HPDE6-E6E7 (cell line): ENCODE results near the gene TMEM255B.
"Not testable (repeated sequence)": the region's sequence is repeated elsewhere in the genome, so short reads cannot be mapped to it uniquely, and the experiment has no call there.

Source experiments
- DNase-seq: peaks from one replicate; pipeline ENCODE4 v3.0.0; 2011; ENCODE audit warnings: missing footprints; ENCODE audit errors: extremely low spot score

The TMEM255B gene

DNA sequence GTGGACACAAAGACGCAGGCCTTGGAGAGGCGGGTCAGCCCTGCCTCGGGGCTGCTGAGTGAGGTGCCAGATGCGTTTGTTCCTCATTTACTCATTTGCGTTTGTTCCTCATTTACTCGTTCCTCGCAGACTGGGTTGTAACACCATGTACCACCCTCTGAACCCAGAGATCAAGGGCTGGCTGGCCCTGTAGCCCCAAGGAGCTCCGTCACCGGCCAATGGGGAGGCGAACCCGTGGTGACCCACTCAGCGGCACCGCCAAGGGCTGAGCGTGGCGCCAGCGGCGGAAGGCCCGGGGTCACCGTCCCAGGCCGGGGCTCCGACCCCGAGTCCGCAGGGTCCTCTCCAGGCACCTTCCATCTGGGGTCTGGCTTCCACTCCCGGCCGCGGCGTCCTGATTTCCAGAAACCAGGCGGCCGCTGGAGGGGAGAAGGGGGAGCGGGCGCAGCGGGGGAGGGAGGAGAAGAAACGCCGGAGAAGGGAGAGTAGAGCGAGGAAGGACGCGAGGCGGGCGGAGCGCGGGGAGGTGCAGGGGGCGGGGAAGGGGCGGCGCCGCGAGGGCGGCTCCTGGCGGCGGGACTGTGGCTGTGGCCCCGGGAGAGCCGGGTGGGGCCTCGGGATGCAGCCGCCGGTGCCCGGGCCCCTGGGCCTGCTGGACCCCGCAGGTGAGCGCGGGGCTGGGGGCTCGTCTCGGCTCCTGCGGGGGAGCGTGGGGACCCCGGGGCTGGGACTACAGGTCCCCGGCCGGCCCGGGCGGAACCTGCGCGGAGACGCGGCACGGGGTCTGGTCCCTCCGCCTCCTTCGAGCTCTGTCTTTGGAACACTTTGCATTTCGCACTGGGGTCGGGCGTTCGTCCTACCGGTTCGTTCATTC, at the start of gene TMEM255B:
TMEM255B (plus strand) TSS at position 576 of the 874 bp plus-strand sequence; CDS start at position 620, 44 bp downstream.
- peak; percentile 94 for DNase-seq

DNA sequence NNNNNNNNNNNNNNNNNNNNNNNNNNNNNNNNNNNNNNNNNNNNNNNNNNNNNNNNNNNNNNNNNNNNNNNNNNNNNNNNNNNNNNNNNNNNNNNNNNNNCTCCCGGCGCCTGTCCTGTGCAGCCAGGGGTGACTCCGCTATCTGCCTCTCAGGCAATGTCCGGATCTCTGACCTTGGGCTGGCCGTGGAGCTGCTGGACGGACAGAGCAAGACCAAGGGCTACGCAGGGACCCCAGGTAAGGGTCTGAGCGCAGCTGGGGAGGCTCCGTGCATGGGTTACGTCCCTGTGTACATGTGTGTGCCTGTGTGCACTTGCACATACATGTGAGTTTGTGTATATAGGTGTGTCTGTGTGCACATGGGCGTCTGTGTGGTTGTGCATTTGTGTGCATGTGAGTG, 36.1 kb upstream of the TMEM255B start:
- no peak for DNase-seq

DNA sequence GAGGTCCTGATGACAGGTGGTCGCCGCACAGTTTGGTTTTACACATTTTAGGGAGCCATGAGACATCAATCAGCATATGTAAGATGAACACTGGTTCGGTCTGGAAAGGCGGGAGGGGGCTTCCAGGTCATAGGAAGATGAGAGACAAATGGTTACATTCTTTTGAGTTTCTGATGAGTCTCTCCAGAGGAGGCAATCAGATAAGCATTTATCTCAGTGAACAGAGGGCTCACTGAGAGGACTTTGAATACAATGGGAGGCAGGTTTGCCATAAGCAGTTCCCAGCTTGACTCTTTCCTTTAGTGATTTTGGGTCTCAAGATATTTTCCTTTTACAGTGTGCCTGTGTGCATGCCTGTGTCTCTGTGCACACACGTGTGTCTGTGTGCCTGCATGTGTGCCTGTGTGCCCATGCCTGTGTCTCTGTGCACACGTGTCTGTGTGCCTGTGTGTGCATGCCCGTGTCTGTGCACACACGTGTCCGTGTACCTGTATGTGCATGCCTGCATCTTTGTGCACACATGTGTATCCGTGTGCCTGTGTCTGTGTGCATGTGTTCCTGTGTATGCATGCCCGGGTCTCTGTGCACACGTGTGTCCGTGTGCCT, 35.5 kb upstream of the TMEM255B start:
- DNase-seq = no peak

DNA sequence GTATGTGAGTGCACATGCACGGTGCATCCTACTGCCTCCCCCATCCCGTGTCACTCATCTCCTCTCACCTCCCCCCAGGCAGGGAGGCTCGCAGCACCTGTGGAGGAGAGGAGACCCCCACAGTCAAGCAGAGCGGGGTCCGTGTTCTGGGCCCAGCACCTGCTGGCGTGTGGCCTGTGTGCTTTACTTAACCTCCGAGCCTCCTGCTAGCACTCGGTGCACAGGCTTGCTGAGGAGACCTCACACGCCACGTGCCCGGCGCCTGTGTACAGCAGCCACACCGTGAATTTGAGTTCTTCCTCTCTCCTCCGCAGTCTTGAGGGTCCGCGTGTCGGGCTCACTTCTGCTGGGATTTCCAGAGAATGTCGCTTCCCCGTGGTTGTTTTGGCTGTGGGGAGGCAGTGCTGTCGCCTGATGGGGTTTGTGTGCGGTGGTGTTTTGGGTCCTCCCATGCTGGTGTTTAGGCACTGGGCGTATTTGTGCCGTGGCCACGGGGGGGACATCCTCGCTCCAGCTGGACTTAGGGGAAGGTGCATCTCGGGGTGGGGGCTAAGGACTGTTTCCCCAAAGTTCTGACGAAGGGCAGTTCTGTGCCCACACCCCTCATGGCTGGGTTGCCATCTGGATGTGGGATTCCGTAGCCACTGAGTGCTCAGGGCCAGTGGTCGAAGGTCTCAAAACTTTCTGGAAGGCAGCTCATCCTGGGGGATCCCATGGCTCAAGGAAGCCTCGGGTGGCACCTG, 34.8 kb upstream of the TMEM255B start:
- DNase-seq = no peak

DNA sequence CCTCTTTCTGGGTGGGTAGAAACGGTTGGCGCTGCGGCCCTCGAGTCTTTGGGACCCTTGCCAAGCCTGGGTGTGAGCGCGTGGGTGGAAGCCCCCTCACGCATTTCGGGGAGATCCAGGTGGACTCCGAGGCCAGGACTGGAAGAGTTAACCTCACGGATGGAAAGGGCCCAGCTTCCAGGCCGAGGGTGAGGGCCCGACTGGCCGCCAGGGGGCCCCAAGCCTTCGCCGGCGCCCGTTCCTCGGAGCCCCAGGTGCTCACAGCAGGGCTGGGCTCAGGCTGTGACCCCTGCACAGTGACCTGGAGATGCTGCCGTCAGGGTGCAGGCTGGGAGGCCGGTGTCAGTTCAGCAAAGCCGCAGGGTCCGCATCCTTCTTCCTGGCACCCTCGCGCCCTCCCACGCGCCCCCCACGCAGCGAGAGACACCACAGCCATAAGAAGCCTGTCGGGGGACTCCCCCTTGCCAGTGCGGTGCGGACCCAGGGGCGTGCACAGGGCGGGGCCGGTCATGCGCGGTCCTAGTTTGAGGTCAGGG, 34.2 kb upstream of the TMEM255B start:
- DNase-seq = peak; percentile 29

DNA sequence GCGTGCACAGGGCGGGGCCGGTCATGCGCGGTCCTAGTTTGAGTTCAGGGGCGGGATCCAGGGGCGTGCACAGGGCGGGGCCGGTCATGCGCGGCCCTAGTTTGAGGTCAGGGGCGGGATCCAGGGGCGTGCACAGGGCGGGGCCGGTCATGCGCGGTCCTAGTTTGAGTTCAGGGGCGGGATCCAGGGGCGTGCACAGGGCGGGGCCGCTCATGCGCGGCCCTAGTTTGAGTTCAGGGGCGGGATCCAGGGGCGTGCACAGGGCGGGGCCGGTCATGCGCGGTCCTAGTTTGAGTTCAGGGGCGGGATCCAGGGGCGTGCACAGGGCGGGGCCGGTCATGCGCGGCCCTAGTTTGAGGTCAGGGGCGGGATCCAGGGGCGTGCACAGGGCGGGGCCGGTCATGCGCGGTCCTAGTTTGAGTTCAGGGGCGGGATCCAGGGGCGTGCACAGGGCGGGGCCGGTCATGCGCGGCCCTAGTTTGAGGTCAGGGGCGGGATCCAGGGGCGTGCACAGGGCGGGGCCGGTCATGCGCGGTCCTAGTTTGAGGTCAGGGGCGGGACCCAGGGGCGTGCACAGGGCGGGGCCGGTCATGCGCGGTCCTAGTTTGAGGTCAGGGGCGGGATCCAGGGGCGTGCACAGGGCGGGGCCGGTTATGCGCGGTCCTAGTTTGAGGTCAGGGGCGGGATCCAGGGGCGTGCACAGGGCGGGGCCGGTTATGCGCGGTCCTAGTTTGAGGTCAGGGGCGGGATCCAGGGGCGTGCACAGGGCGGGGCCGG, 33.5 kb upstream of the TMEM255B start:
- not testable (repeated sequence) for DNase-seq

DNA sequence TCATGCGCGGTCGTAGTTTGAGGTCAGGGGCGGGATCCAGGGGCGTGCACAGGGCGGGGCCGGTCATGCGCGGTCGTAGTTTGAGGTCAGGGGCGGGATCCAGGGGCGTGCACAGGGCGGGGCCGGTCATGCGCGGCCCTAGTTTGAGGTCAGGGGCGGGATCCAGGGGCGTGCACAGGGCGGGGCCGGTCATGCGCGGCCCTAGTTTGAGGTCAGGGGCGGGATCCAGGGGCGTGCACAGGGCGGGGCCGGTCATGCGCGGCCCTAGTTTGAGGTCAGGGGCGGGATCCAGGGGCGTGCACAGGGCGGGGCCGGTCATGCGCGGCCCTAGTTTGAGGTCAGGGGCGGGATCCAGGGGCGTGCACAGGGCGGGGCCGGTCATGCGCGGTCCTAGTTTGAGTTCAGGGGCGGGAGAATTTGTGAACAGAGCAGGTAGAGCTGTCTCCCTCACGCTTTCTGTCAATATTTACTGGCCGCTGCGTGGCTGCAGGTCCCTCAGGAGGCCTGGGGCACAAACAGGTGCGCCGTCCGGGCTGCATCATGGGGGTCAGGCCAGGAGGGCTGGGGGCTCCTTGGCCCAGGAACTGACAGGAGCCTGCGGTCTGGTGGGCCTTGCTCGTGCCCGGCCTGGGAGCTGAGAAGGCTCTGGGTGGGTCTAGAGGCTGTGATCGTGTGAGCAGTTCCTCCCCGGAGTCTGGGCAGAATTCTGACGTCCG, 32.8 kb upstream of the TMEM255B start:
- not testable (repeated sequence) for DNase-seq

DNA sequence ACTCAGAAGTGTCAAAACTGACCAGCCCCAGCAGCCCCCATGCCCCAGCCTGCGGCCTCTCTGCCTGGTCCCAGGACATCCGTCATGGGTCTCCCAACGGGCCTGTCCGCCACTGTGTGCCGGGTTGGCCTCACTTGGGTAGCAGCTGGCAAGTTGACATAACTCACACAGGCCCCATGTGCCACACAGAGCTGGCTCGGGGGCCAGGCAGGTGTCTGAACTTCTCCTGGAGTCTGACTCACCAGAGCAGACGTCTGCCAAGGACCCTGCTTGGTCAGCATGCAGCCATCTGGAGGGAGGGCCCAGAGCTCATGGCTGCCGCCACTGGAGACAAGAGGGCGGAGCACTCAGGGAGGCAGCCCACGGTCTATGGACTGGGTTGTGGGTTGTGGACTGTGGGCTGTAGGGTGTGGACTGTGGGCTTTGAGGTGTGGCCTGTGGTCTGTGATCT, 32.0 kb upstream of the TMEM255B start:
- no peak for DNase-seq

DNA sequence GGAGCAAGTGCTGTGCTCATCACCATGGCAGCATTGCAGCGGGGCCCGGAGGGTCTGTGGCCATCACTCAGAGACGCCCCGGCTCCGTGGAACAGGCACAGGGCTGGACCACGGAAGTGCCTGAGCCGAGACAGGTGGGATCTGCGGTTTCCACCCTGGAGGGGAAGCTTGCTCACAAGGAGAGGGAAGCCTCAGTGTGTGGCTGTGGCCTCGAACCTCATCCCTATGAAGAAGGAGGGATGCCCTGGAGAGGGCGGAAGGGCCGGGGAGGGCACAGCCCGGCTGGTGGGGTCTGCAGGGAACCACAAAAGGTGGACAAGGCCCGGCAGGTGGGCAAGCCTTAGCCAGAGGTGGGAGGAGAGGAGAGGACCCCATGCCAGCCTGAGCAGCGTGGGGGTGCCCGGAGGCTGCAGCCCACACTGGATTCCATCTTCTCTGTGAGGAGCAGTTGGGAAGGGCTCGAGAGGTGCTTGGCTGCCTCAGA, 30.4 kb upstream of the TMEM255B start:
- DNase-seq = no peak

DNA sequence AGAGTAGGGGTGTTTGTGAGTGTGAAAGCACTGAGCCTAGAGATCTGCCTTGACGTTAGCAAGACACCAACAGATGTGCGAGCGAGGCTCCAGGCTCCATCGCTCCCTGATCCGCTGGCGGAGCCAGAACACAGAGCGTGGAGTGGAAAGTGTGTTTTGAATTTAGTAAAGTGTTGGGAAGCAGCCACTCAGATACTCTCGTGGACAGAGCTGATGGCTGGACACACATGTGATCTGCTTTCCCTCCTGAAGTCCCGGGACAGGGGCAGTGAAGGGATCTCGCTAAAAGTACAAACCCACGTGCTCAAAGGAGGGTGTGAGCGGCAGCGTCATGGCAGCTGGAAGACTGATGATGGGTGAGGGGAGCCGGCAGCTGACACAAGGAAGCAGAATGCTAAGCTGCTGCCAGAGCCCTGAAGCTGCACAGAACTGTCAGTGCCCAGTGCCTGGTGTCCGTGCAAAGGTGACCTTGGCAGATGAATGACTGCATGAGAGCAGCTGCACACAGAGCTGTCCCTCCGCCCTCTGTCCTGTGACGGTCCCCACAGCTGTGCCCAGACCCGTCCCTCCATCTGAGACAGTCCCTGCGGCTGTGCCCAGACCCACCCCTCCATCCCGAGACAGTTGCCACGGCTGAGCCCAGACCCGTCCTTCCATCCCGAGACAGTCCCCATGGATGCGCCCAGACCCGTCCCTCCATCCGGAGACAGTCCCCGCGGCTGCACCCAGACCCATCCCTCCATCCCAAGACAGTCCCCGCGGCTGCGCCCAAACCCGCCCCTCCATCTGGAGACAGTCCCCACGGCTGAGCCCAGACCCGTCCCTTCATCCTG, 29.6 kb upstream of the TMEM255B start:
- no peak for DNase-seq

DNA sequence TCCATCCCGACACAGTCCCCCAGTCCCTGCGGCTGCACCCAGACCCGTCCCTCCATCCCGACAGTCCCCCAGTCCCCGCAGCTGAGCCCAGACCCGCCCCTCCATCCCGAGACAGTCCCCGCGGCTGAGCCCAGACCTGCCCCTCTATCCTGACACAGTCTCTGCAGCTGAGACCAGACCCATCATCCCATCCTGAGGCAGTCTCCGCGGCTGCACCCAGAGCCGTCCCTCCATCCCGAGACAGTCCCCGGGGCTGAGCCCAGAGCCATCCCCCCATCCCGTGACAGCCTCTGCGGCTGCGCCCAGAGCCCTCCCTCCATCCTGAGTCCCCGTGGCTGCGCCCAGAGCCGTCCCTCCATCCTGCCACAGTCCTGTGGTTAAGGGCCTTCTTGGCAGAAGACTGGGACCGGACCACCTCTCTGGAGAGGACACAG, 28.8 kb upstream of the TMEM255B start:
- no peak for DNase-seq

DNA sequence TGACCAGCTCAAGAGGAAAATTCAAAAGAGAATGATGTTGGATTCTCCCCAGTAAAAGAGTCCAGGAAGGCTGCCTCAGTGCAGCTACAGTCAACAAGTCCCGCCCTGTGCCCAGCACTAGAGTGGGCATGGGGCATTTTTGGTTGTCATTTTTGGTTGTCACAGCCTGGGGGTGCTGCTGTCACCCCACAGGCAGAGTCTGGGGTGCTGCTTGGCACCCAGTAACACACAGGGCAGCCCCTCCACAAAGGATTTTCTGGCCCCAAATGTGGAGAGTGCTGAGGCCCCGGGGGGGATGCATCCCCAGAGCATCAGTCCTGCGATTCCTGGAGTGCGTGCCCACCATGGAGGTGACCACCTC, 28.2 kb upstream of the TMEM255B start:
- no peak for DNase-seq

DNA sequence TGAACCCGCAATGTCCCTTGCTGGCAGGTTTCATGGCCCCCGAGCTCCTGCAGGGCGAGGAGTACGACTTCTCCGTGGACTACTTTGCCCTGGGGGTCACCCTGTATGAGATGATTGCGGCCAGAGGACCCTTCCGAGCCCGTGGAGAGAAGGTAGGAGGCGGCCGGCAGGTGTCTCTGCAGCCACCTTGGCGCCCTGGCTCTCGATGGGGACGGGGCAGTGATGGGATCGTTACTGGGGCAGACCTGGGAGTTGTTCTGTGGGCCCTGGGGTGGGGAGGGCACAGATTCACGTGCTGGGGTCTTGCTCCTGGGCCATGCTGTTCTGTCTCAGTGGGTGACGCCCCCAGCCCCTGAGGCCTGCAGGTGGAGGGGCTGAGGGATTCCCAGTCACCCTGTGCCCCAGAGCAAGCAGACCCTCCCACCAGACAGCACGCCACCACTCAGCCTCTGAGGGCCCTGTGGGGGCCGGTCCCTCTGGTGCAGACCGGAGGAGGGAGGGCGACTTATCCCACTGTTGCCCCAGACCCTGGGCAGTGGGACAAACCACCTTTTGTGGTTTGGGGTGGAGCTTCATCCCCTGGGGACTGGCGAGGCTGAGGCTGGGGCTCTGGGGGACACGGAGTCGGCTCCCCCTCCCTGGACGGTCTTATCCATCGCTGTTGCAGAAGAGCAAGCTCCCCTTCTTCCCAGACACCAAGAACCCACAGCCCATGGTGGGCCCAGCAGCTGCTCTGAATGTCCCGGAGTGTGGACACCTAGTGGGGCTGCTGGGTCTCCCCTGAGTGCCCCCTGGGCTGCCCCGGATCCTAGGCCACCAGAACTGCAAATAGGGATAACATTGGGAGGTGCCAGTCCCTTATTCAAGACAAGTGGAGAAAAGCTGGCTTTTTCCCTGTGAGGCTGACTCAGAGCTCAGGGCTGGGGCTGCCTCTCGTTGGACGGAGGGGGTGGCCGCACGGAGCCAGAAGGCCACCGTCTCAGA, 27.5 kb upstream of the TMEM255B start:
- DNase-seq = no peak

DNA sequence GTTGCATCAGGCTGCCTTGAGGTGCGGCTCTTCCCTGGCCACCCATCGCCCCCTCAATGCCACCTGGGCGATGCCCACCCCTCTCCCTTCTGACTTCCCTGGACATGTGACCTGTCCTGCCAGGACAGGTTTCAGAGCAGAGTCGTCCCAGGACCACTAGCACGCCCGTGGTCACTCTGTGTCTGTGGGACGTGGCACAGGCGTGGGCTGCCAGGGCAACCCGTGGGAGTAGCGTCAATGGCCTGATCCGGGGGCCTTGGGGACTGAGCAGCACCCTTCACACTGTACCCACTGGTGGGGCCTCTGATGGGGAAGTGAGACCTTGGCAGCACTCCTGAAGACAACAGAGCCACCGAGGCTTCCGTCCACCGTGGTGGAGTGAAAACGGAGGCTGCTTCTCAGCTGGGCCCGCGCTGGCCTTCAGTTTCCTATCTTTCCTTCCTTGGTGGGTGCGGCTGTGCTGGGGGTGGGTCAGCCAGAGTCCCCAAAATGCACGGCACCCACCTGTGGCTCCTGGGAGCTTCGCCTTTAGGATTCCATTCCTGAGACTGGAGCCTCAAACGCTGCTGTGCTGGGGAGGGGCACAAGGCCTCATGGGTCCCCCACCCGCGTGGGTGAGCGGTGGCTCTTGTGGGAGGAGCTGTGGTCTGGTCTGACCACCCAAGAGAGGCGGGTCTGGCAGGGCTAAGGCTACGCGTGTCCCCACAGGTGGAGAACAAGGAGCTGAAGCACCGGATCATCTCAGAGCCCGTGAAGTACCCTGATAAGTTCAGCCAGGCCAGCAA, 26.7 kb upstream of the TMEM255B start:
- no peak for DNase-seq

DNA sequence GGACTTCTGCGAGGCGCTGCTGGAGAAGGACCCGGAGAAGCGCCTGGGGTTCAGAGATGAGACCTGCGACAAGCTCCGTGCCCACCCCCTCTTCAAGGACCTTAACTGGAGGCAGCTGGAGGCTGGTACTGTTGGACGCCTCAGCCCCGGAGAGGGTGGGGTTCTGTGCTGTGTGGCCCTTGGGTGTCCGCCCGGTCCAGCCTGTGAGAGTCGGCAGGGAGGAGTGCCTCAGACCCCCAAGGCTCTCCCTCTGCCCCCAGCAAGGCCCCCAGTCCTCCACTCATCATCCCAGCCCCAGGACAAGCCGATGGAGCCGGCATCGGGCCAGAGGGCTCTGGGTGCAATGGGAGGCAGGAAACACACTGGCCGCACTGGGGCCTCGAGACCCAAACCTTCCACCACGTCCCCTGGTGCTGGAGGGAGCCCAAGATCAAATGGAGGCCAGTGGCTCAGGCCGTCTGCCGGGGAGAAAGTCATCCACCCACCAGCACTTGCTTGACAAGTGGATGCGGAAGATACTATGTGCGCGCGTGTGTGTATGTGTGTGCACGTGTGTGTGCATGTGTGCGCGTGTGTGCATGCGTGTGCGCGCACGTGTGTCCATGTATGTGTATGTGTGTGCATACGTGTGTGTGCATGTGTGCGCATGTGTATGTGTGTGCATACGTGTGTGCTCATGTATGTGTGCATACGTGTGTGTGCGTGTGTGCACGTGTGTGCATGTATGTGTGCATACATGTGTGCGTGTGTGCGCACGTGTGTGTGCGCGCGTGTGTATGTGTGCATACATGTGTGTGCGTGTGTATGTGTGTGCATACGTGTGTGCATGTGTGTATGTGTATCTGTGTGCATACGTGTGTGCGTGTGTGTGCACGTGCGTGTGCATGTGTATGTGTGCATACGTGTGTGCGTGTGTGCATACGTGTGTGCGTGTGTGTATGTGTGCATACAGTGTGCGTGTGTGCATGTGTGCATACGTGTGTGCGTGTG, 25.8 kb upstream of the TMEM255B start:
- DNase-seq = no peak

DNA sequence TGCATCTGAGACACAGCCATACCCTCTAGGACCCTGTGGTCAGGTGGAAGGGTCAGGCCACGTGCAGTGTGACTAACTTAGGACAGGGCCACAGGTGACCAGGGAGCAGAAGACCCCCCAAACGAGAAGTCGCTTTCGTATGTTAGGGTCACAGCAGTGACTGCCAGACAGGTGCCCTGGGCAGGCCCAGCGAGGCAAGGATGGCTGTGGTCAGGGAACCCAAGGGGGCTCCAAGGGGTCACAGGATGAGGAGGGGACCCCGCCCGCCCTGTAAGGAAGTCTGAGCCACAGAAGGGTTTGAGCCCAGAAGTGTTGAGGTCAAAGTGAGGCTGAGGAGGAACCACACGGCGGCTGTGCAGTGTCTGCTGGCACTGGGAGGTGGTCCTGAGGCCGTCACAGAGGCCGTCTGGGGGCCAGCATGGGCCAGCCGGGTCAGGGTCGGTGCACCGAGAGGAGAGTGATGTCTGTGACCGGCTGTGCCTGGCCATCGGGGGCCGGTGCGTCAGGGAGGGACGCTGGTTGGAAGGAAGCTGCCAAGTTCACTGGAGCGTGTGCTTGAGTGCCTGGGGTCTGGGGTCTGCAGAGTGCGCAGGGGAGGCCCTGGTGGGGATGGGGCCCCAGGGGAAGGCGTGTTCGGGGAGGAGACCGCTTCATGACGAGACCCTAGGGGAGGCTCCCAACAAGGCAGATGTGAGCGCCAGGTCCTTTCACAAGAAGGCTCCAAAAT, 24.8 kb upstream of the TMEM255B start:
- no peak for DNase-seq
